SU-DHL-6 (cell line): ENCODE results near the gene CLDN3.
"Not testable (repeated sequence)": the region's sequence is repeated elsewhere in the genome, so short reads cannot be mapped to it uniquely, and the experiment has no call there.

Source experiments
- H2AFZ ChIP-seq: fragments of 200-600 bp; sonication (generic); 2 replicates; pipeline ENCODE4 v1.6.1; 2014; ENCODE audit warnings: low read depth, mild to moderate bottlenecking, moderate library complexity, mixed read lengths, antibody characterized with exemption, low read length; ENCODE audit not compliant: severe bottlenecking
- H3F3A ChIP-seq: fragments of 200-600 bp; shearing (Covaris generic); 2 replicates; pipeline ENCODE4 v1.6.0; 2016; ENCODE audit warnings: antibody characterized with exemption, mild to moderate bottlenecking; ENCODE audit not compliant: insufficient read depth
- H3K27ac ChIP-seq: fragments of 200-600 bp; sonication (generic); 2 replicates; pipeline ENCODE4 v1.5.1; 2016; ENCODE audit warnings: low read depth, mild to moderate bottlenecking, low read length, moderate library complexity, mixed read lengths
- H3K27me3 ChIP-seq: fragments of 200-600 bp; sonication (generic), shearing (Covaris generic); 2 replicates; pipeline ENCODE4 v1.6.0; 2014; ENCODE audit warnings: mild to moderate bottlenecking, low read length
- H3K36me3 ChIP-seq: fragments of 200-600 bp; sonication (generic); 2 replicates; pipeline ENCODE4 v1.6.1; 2014; ENCODE audit warnings: mild to moderate bottlenecking, low read length, mixed read lengths
- H3K4me2 ChIP-seq: fragments of 300-600, 200-600 bp; shearing (Covaris generic), sonication (generic); 2 replicates; pipeline ENCODE4 v1.6.0; 2014; ENCODE audit warnings: low read length, low read depth, mild to moderate bottlenecking; ENCODE audit not compliant: poor library complexity, severe bottlenecking
- H3K4me3 ChIP-seq: fragments of 200-600 bp; sonication (generic); 2 replicates; pipeline ENCODE4 v1.5.1; 2014; ENCODE audit warnings: antibody characterized with exemption, low read length, mild to moderate bottlenecking, mixed read lengths; ENCODE audit not compliant: insufficient read depth, poor library complexity, severe bottlenecking
- H3K79me2 ChIP-seq: fragments of 200-600 bp; sonication (generic); 2 replicates; pipeline ENCODE4 v1.6.1; 2014; ENCODE audit warnings: mild to moderate bottlenecking, low read length, moderate library complexity; ENCODE audit not compliant: insufficient read depth
- H3K9ac ChIP-seq: fragments of 200-600 bp; sonication (generic); 2 replicates; pipeline ENCODE4 v1.7.0; 2014; ENCODE audit warnings: mild to moderate bottlenecking, low read length
- H3K9me2 ChIP-seq: fragments of 200-600 bp; sonication (generic); replicated peaks from 2 replicates; pipeline ENCODE4 v1.6.1; 2014; ENCODE audit warnings: low read length; ENCODE audit not compliant: insufficient read depth
- H3K9me3 ChIP-seq: fragments of 200-600 bp; sonication (generic); 2 replicates; pipeline ENCODE4 v1.6.1; 2014; ENCODE audit warnings: low read length, mixed read lengths; ENCODE audit not compliant: insufficient read depth
- H4K20me1 ChIP-seq: fragments of 200-600 bp; sonication (generic); 2 replicates; pipeline ENCODE4 v1.6.1; 2014; ENCODE audit warnings: low read depth, mild to moderate bottlenecking, antibody characterized with exemption, low read length, moderate library complexity, mixed read lengths
- EZH2phosphoT487 ChIP-seq: fragments of 200-600 bp; sonication (generic), shearing (Covaris generic); conservative IDR thresholded peaks from 2 replicates; pipeline ENCODE4 v1.6.1; 2018; ENCODE audit warnings: mild to moderate bottlenecking, antibody characterized with exemption, low read length, moderate library complexity, mixed read lengths
- TF ChIP-seq, protein P1 (sequence below): fragments of 200-600 bp; sonication (generic); IDR thresholded peaks from one replicate; pipeline ENCODE4 v1.5.1; 2017; ENCODE audit warnings: antibody characterized with exemption, mild to moderate bottlenecking, low read length, moderate library complexity; ENCODE audit not compliant: insufficient read depth, poor library complexity, severe bottlenecking

CLDN3 gene

GRCh38 chr7:73727952-73728351 lies 42.1 kb downstream of the CLDN3 start:
- Histone ChIP-seq H3K36me3 (no peaks in the 10 kb centered on the region), H3K4me2 (no peak overlapping the region), H3K79me2 (no peaks in the 10 kb centered on the region), H2AFZ (no peak overlapping the region), H3F3A (no peaks in the 10 kb centered on the region), H4K20me1 (no peaks in the 10 kb centered on the region), H3K9me2 (no peaks in the 10 kb centered on the region), H3K9ac (no peak overlapping the region), H3K4me3 (no peak overlapping the region), H3K27me3 (no peaks in the 10 kb centered on the region), H3K9me3 (no peaks in the 10 kb centered on the region), H3K27ac (no peak overlapping the region)
- TF ChIP-seq, protein P1, sequence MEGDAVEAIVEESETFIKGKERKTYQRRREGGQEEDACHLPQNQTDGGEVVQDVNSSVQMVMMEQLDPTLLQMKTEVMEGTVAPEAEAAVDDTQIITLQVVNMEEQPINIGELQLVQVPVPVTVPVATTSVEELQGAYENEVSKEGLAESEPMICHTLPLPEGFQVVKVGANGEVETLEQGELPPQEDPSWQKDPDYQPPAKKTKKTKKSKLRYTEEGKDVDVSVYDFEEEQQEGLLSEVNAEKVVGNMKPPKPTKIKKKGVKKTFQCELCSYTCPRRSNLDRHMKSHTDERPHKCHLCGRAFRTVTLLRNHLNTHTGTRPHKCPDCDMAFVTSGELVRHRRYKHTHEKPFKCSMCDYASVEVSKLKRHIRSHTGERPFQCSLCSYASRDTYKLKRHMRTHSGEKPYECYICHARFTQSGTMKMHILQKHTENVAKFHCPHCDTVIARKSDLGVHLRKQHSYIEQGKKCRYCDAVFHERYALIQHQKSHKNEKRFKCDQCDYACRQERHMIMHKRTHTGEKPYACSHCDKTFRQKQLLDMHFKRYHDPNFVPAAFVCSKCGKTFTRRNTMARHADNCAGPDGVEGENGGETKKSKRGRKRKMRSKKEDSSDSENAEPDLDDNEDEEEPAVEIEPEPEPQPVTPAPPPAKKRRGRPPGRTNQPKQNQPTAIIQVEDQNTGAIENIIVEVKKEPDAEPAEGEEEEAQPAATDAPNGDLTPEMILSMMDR = no peak
- no peak for TF ChIP-seq EZH2phosphoT487

DNA sequence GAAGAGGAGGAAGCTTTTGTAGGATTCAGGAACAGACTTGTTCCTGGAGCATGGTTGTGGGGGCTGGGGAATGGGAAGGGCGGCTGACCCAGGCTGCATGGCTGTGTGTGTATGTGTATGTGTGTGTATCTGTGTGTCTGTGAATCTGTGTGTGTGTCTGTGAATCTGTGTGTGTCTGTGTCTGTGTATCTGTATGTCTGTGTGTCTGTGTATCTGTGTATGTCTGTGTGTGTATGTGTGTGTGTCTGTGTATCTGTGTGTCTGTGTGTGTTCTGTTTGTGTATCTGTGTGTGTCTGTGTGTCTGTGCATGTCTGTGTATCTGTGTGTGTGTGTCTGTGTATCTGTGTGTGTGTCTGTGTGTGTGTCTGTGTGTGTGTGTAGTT lies 44.0 kb downstream of the CLDN3 start:
- Histone ChIP-seq H3K9ac (no peak overlapping the region), H3K27ac (no peak overlapping the region), H4K20me1 (no peaks in the 10 kb centered on the region), H3K36me3 (no peaks in the 10 kb centered on the region), H3K9me2 (no peaks in the 10 kb centered on the region), H3K9me3 (no peaks in the 10 kb centered on the region), H2AFZ (no peak overlapping the region), H3K27me3 (no peaks in the 10 kb centered on the region), H3K79me2 (no peaks in the 10 kb centered on the region), H3K4me3 (no peak overlapping the region), H3K4me2 (no peak overlapping the region), H3F3A (no peaks in the 10 kb centered on the region)
- TF ChIP-seq EZH2phosphoT487 = no peak
- TF ChIP-seq, protein P1 = no peak

DNA sequence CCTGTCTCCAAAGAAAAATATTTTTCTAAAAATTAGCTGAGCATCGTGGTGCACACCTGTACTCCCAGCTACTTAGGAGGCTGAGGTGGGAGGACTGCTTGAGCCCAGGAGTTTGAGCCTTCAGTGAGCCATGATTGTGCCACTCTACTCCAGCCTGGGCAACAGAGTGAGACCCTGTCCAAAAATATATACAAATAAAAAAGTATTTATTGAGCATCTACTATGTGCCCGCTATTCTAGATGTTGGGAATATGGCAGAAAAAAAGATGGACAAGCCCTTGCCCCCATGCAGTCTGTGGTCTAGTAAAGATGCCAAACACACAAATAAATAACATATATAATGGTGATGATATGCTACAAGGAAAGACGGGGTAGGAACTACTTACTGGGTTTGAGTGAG lies 46.3 kb downstream of the CLDN3 start:
- H2AFZ ChIP-seq = no peak overlapping the region
- no peaks in the 10 kb centered on the region for H4K20me1 ChIP-seq
- no peak overlapping the region for H3K4me2 ChIP-seq
- no peaks in the 10 kb centered on the region for H3K36me3 ChIP-seq
- no peaks in the 10 kb centered on the region for H3K9me3 ChIP-seq
- no peaks in the 10 kb centered on the region for H3K9me2 ChIP-seq
- no peaks in the 10 kb centered on the region for H3K27me3 ChIP-seq
- H3F3A ChIP-seq = no peaks in the 10 kb centered on the region
- no peak overlapping the region for H3K9ac ChIP-seq
- no peaks in the 10 kb centered on the region for H3K79me2 ChIP-seq
- TF ChIP-seq EZH2phosphoT487 = no peak
- TF ChIP-seq, protein P1 = no peak
- H3K27ac ChIP-seq = no peak overlapping the region
- H3K4me3 ChIP-seq = no peak overlapping the region

GRCh38 chr7:73722785-73723184 lies 47.3 kb downstream of the CLDN3 start:
- Histone ChIP-seq H3K27me3 (no peaks in the 10 kb centered on the region), H4K20me1 (0 out of 2 replicates have a peak, but pooled peaks cover 2% of the 10 kb centered on the region), H3K4me2 (no peak overlapping the region), H3K27ac (no peak overlapping the region), H3K9me2 (no peaks in the 10 kb centered on the region), H3K9me3 (no peaks in the 10 kb centered on the region), H3F3A (no peaks in the 10 kb centered on the region), H3K79me2 (no peaks in the 10 kb centered on the region), H2AFZ (no peak overlapping the region), H3K9ac (no peak overlapping the region), H3K36me3 (no peaks in the 10 kb centered on the region), H3K4me3 (no peak overlapping the region)
- no peak for TF ChIP-seq EZH2phosphoT487
- TF ChIP-seq, protein P1 = no peak

DNA sequence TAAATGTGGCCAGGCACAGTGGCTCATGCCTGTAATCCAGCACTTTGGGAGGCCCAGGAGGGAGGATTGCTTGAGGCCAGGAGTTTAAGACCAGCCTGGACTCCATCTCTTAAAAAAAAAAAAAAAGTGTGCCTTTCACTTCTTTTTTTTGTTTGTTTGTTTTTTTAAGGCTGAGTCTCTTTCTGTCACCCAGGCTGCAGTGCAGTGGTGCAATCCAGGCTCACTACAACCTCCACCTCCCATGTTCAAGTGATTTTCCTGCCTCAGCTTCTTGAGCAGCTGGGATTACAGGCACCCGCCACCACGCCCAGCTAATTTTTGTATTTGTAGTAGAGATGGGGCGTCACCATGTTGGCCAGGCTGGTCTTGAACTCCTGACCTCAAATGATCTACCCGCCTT lies 47.9 kb downstream of the CLDN3 start:
- not testable (repeated sequence) for H3K27me3 ChIP-seq, H3F3A ChIP-seq, H4K20me1 ChIP-seq, H3K9ac ChIP-seq, H3K27ac ChIP-seq, H3K9me3 ChIP-seq, H3K36me3 ChIP-seq, H3K9me2 ChIP-seq, H3K4me2 ChIP-seq, H2AFZ ChIP-seq, H3K4me3 ChIP-seq, H3K79me2 ChIP-seq
